ENCODE data around the gene IL15.
"Not testable (repeated sequence)": the region's sequence is repeated elsewhere in the genome, so short reads cannot be mapped to it uniquely, and the experiment has no call there.

IL15 gene

DNA sequence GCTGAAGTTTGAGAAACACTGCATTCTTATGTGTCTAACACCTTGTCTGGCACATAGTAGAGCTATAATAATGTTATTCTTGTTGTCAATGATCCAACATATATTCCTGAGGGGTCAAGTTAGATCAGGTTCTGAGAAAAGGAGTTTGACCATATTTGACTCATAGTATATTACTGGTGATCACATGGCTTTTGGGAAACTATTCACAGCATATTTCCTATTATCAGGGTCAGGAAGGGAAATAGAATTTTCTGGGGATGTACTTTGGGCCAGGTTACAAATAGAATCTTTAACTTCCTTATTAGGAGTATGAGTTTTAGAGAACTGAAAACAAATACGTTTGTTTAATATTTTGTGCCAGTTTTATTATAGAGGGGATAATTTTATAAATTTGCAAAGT, 11.6 kb downstream of the IL15 start:
- no peak for DNase-seq

DNA sequence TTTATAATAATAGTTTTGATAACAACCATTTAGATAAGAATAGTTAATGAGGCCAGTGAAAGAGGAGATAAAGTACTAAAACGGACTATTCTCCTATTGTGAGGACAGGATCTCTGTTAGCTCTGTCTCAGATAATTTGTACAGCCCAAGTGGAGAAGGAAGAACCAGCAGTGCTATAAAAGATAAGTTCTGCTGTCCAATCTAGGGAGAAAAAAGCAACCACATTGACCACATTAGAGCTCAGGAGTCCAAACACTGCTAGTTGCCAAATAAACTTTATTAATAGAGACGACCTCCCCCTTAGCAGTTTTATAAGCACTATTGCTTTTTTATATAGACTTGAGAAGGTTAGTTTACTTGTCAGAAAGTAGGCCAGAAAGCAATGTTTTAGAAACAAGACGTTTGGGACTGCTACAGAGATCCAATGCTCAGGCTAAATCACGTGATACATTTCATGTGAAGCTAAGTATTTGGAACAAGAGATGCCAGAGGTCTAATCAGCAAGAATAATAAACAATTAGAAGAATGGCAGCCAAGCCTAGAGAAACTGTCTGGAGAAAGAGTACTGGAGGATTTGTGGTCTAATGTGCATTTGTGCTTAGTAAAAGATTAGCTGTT, 15.9 kb downstream of the IL15 start:
- DNase-seq, result no peak

DNA sequence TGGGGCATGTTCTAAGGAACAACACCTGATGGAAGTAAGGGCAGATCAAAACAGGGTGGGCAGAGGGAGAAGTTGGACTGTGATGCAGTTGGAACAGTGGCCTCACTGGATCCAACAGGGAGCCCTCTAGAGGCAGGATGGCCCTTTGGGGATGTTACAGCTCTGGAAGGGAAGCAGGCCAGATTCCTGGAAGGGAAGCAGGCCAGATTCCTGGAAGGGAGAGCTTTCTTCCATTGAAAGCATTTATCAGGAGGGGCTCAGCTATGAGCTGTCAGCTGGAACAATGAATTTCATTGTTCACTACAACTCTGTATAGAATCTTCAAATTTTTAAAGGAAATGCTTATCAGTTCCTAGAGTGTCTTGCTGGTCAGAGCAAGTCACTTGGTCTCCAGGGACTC, 17.7 kb downstream of the IL15 start:
- no peak for DNase-seq

DNA sequence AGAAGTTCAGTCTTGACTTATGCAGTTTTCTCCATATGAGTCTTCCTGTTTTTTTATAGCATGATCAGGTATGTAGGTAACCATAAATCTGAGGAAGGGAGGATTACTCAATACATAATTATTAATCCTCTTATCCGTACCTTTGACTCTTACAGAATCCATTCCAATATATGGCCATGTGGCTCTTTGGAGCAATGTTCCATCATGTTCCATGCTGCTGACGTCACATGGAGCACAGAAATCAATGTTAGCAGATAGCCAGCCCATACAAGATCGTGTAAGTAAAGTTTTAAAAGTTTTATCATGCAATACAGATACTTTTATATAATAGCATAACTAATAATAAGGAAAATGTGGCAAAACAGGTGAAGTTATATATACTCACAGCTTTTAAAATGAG, 19.6 kb downstream of the IL15 start:
- no peak for DNase-seq

DNA sequence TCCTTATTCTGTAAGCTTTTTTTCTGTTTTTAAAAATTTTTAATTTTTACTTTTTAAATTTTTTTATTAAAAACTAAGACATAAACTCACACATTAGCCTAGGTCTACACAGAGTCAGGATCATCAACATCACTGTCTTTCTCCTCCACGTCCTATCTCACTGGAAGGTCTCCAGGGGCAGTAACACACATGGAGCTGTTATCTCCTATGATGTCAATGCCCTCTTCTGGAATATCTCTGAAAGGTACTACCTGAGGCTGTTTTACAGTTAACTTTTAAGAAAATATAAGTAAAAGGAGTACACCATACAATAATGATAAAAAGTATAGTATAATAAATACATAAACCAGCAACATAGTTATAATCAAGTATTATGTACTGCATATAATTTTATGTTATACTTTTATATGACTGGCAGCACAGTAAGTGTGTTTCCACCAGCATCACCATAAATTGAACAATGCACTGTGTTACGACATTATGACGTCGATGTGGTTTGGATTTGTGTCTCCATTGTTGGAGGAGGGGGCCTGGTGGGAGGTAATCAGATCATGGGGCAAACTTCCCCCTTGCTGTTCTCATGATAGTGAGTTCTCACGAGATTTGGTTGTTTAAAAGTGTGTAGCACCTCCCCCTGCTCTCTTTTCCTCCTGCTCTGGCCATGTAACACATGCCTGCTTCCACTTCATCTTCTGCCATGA, 21.3 kb downstream of the IL15 start:
- DNase-seq, result no peak

DNA sequence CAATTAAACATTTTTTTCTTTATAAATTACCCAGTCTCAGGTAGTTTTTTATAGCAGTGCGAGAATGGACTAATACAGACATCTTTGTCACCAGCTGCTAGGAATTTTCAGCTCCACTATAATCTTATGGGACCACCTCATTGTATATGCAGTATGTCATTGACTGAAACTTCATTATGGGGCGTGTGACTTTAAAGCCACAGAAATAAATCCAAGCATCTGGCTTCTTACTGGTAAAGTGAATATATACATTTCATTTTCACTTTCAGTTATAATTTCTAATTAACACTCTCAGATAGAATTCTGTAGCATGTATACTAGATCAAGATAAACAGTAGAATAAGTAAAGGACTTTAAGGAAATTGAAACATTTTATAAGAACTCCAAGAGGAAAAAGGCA, 21.9 kb downstream of the IL15 start:
- DNase-seq, result no peak

DNA sequence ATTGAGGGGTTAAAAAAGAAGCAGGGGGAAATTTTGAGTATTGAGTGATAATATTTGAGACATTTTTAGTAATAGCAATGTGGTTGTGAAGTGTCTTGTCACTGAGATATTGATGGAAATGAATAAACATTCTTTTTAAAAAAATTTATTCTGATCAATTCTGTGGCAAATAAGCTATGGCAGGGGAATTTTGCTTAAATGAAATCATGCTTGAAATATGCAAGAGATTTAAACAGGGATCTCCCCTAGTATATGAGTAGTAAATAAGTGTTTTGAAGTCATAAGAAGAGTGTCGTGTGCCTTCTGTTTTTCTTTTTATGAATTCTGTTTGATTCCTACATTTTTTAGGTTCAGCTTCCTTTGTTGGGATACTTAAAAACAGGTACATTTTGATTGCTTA, 23.2 kb downstream of the IL15 start:
- DNase-seq, result no peak

DNA sequence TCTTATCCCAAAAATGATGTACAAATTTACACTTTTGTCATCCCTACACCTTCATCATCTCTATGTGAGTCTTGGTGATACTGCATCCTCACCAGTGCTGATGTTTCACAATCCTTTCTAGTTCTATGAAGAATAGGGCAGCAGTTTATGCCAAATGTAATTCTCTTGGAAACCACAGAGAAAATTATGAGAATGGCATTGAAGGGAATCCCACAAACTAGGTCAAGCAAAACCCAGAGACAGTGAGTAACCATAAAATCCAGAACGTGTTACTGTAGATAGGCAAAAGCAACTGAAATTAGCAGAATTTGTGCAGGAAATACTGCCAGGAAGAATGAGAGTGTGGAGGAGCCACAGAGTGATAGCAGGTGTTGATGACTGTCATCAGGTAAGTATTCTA, 24.5 kb downstream of the IL15 start:
- DNase-seq, result no peak

DNA sequence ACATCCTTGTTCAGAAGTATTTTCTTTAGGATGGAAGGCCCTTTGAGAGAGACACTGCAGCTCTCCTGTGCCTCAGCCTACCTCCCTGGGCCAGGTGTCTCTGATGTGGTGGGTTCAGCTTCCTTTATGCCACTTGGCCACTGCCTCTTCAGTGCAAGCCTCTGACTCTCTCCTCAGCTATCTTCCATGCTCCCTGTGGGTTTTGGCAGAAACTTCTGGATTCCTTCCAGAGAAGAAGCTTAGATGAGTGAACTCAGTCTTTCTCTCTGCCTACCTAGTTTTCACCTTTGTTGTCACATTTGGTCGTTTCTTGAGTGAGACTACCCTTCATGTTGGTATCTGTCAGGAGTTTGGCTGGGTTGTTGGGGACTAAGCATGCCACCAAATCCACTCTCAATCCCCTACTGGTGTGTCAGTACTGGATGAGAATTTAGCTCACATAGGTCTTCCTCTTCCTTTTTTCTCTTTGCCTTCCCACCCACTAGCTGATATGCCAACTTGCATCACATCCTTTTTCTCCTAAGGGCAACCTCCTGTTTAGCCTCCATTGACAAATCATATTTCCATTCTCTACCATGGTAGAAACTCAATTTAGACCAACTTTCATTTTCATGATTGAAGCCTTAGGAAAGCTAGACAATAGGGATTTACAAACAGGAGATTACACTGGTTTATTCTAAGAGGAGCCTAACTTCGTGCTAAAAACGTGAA, 32.0 kb downstream of the IL15 start:
- no peak for DNase-seq

DNA sequence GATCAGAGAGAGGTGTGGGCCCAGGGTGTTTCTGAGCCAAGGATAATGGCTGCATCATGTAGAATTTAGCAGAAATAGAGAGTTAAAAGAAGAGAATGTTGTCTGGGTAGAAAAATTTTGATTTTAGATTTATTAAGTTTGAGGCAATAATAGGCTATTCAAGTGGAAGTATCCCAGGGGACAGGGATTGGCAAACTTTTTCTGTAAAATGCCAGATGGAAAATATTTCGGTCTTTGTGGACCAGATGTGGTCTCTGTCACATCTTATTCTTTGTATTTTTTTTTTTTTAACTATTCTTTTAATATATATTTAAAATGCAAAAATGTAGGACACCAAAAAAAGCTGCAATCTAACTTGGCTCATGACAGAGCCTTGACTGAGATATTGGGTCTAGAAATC, 33.1 kb downstream of the IL15 start:
- DNase-seq, result no peak

DNA sequence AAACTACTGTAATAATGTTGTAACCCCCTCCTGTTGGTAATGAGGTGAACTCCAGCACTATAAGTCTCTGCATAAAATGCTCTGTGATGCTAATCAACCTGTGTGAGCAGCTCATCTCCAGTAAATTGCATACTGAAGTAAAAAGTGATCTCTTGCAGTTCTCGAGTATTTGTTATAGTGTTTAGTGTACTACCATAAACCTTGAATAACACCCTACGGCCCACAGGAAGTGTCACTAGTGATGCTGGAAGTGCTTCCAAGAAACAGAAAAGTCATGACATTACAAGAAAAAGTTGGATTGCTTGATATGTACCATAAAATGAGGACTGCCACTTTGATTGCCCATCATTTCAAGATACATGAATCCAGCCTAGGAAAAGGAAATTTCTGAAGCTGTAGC, 39.0 kb downstream of the IL15 start:
- DNase-seq, result no peak

DNA sequence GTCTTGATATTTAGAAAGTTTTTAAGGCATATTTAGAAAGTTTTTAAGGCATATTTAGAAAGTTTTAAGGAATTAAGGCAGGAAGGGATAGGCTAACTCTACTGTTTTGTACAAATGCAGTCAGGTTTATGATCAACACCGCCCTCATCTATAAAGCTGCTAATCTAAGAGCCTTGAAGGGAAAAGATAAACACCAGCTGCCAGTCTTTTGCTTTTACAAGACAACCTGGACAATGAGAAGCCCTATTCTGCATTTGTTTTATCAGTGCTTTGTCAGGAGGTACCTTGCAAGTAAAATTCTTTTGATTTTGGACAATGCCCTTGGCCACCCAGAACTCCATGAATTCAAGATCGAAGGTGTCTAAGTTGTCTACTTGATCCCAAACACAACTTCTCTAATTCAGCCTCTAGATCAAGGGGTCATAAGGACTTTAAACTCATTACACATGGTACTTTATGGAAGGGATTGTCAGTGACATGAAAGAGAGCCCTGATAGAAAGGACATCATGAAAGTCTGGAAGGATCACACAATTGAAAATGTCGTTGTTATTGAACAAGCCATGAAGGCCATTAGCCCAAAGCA, 39.8 kb downstream of the IL15 start:
- DNase-seq, result no peak

DNA sequence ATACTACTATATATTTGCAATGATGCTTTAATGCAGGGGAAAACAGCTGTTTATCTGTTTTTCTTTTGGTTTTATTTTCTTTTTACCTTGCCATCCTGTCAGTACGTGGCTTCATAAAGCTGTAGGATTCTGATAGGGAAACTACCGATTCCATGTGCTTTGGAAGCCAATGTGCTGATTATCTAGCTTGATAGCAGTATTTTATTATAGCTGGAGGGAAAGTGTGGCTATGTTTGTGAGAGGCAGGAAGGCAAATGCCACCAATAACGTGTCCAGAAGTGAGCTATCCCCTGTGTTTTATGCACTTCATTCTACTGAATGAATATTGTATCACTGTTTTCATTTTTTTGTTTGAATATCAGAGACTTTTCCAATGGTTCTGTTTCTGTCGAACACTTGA, 43.7 kb downstream of the IL15 start:
- no peak for DNase-seq

DNA sequence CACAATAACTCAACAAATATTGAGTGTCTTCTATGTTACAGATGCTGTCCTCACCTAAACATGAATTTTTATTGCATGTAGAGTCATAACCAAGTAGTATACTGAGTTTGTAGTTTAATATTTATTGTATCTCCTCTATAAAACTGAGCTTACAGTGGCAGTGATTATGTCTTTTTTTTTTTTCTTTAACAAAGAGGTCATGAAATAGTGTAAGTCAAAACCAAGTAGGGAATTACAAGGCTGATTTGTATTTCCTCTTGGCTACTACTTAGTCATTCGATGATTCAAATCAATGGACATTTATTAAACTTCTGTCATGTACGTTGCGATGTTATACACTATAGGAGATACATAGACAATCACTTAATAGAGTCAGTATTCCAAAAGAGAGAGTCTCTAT, 48.4 kb downstream of the IL15 start:
- DNase-seq, result no peak

DNA sequence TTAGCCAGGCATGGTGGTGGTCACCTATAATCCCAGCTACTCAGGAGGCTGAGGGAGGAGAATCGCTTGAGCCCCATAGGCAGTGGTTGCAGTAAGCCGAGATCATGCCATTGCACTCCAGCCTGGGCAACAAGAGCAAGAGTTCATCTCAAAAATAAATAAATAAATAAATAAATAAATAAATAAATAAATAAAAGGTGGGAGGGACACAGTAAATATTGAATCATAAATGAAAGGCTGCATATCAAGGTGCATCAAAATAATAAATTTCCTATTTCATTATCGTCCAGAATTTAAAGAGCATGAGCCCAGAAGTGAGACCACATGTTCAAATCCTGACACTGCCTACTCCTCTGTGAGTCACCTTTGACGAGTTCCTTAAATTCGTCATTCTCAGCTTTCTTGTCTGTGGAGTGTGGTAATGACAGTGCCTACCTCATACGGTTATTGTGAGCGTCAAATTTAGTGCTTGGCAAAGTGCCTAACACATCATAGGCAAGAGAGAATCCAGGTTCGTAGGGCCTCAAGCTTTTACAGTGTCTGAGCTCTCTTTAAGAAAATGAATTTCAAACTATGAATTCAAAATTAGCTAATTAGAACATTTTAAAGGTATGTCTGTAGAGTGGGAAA, 49.9 kb downstream of the IL15 start:
- no peak for DNase-seq

DNA sequence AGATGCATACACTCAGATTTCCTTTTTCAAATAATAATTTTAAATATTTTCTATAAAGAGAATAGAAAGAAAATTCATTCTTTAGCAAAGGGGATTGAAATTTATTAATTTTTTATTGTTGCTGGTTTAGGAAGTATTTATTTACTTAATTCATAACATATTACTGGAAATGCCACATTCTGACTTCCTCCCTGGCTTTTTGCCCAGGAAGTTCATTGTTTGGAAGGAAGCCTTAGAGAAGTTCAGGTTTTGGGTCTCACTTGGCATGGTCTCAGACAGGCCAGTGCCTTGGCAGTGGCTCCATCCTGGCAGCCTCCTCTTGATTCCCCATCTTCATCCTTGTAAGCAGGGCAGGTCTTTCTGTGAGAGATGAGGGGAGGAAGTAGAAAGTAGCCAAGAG, 50.5 kb downstream of the IL15 start:
- DNase-seq, result no peak

DNA sequence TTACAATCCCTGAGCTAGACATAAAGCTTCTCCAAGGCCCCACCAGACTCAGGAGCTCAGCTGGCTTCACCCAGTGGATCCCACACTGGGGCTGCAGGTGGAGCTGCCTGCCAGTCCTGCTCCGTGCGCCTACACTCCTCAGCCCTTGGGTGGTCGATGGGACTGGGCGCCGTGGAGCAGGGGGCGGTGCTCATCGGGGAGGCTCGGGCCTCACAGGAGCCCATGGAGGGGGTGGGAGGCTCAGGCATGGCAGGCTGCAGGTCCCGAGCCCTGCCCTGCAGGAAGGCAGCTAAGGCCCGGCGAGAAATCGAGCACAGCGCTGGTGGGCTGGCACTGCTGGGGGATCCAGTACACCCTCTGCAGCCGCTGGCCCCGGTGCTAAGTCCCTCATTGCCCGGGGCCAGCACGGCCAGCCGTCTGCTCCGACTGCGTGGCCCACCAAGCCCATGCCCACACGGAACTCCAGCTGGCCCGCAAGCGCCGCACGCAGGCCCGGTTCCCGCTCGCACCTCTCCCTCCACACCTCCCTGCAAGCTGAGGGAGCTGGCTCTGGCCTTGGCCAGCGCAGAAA, 53.4 kb downstream of the IL15 start:
- DNase-seq, result not testable (repeated sequence)

DNA sequence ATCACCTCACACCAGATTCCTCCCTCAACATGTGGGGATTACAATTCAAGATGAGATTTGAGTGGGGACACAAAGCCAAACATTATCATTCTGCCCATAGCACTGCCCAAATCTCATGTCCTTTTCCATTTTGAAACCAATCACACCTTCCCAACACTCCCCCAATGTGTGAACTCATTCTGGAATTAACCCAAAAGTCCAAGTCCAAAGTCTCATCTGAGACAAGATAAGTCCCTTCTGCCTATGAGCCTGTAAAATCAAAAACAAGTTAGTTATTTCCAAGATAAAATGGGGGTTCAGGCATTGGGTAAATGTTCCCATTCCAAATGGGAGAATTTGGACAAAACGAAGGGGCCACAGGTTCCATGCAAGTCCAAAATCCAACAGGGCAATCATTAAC, 54.9 kb downstream of the IL15 start:
- not testable (repeated sequence) for DNase-seq

DNA sequence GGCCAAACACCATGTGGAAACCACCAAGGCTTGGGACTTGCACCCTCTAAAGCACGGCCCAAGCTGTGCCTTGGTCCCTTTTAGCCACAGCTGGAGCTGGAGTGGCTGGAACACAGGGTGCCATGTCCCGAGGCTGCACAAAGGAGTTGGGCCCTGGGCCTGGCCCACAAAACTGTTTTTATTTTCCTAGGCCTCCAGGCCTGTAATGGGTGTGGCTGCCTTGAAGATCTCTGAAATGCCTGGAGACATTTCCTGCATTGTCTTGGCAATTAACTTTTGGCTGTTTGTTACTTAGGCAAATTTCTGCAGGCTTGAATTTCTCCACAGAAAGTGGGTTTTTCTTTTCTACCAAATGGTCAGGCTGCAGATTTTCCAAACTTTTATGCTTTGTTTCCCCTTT, 55.7 kb downstream of the IL15 start:
- no peak for DNase-seq

DNA sequence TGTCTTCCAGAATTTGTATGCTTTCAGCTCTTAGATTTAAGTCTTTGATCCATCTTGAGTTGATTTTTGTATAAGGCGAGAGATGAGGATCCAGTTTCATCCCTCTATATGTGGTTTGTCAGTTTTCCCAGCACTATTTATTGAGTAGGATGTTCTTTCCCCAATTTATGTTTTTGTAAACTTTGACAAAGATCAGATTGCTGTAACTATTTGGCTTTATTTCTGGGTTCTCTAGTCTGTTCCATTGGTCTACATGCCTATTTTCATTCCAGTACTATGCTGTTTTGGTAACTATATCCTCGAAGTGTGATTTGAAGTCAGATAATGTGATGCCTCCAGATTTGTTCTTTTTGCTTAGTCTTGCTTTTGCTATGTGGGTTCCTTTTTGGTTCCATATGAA, 60.7 kb downstream of the IL15 start:
- DNase-seq, result no peak

DNA sequence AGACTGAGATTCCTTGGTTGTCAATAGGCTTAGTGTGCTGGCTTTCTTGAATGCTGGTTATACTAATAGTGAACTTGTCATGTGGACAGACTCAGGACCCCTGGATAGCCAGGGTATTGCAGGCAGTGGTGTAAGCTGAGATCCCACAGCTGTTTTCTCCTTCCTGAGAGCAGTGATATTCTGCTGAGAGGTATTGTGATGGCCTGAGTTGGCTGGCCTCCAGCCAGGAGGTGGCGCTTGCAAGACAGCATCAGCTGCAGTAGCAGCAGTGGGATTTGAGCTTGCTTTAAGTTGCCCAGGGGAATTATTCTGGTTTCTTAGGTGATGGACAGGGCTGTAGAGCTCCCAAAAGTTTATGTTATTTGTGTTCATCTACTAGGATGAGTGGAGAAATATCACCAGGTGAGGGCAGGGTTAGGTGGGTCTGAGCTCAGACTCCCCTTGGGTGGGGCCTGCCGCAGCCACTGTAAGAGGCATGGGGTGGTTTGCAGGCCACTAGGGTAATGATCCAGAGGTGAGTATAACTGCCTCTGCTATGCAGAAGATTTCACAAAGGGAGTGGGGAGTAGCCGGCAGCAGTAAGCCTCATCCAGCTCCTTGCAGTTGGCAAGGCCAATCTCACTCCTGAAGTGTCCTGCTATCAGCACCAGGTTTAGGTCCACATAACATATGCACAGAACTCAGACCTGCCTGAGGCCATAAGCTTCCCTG, 66.2 kb downstream of the IL15 start:
- no peak for DNase-seq

DNA sequence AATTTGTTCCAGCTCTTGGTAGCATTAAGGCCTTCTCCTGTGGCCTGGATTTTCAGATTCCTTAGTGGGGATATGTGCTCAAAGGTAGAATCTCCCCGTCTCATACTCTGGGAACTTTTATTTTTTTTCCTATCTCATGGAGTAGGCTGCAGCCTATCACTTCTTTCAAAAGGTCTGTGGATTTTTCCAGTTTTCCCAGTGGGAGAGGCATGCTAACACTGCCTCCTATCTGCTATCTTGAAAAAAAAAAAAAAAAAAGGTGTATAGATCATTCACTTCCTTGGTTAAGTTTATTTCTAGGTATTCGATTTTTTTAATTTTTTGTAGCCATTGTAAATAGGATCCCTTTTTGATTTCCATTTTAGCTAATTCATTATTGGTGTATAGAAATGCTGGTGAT, 67.1 kb downstream of the IL15 start:
- DNase-seq, result no peak
